Uterus (tissue), 2 donors: ENCODE results near the gene EHMT1.

Experiments used
- CTCF ChIP-seq, 4 experiments: fragments of 200-600 bp in 2 of 4; fragments of 450-650 bp in 2 of 4; sonication (generic) in 2 of 4; IDR thresholded peaks; one replicate each; pipeline ENCODE4 v1.5.1; 2016 to 2019; ENCODE audit warnings: antibody characterized with exemption in 4 of 4, mild to moderate bottlenecking in 2 of 4, moderate library complexity in 1 of 4
- POLR2A ChIP-seq, 2 donors: fragments of 450-650 bp; IDR thresholded peaks; one replicate each; pipeline ENCODE4 v1.6.1; 2016; ENCODE audit warnings: antibody characterized with exemption in 2 of 2, mild to moderate bottlenecking in 1 of 2, moderate library complexity in 1 of 2

- TF ChIP-seq CTCF (IDR thresholded peaks at IDR 0.05) (no peak), POLR2A (IDR thresholded peaks at IDR 0.05) (no peak)
Measured at GRCh38 chr9:137710704-137711103, 91.9 kb downstream of the EHMT1 start.
